ENCODE results near the gene GM2A.
"Not testable (repeated sequence)": the region's sequence is repeated elsewhere in the genome, so short reads cannot be mapped to it uniquely, and the experiment has no call there.

GM2A gene

DNA sequence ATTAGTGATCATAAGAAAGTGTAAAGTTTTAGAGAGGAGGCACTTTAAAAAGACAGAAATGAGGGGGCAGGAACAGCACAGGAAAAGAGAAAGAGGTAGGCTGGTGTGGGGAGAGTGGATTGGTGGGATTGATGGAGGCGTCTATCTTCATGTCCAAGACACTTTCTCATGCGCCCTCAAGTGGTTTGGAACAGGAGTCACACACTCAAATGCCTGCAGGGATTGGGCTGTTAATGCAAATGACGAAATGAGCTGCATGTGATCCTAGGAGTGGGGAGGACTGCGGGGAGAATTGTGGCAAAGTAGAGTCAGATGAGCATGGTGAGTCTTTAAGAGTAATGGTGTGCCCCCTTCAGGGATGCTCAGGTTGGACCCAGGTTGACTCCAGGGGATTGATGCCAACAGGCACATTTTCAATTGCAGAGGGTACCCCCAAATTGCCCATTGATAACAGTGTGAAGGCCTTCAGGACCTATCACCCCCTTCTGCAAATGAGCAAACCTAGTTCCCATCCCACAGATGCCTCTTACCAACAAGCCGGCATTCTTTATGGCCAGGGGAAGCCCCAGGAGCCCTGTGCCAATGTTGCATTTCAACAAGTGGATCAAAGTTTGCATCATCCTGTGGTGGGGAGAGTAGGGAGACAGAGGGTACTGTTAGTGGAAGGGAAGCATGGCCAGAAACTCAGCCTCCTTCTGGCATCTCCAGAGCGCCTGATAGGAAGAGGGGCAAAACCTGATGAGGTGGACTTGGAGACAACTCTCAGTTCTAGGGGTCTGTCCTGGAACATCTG is 45.3 kb downstream of the GM2A start:
- H3K9ac ChIP-seq (ENCODE audit: low read length), result no peak overlapping the region
- no peak overlapping the region for H3K4me3 ChIP-seq (ENCODE audit: low read length)
- H3K36me3 ChIP-seq (ENCODE audit: control insufficient read depth, insufficient read depth, low read length), result no peaks in the 10 kb centered on the region
- peaks cover 4% of the 10 kb centered on the region for H3K4me1 ChIP-seq (ENCODE audit: control insufficient read depth, insufficient read depth, low read length)
- H3K9me3 ChIP-seq (ENCODE audit: control insufficient read depth, low read length), result no peaks in the 10 kb centered on the region
- H3K27me3 ChIP-seq (ENCODE audit: control insufficient read depth, insufficient read depth, low read length), result peaks cover 3% of the 10 kb centered on the region

DNA sequence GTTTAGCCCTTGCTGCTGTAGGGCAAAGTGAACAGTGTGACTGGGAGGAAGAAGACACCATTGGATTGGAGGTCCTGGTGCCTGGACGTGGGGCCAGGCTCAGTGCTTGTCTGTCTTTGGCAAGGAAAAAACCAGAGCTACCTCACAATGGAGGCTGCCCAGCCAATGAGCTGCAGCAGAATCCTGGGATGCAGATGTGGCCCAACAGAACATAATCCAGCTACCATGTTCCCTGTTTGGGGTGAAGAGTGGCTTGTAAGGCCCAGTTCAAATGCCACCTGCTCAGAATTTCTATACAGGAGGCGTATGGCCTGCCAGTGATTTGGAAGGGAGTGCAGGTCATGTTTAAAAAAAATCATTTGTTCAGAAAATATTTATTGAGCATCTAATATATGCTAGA is 50.7 kb downstream of the GM2A start, which contains the start of gene SLC36A3:
SLC36A3 (minus strand) TSS at position 101 of the 400 bp plus-strand sequence. CDS start 412 bp downstream, outside the sequence.
- Histone ChIP-seq H3K36me3 (ENCODE audit: control insufficient read depth, insufficient read depth, low read length) (no peaks in the 10 kb centered on the region), H3K4me3 (ENCODE audit: low read length) (no peak within 1 kb of the TSS), H3K9me3 (ENCODE audit: control insufficient read depth, low read length) (no peaks in the 10 kb centered on the region), H3K9ac (ENCODE audit: low read length) (no peak within 1 kb of the TSS), H3K4me1 (ENCODE audit: control insufficient read depth, insufficient read depth, low read length) (no peaks in the 10 kb centered on the region), H3K27me3 (ENCODE audit: control insufficient read depth, insufficient read depth, low read length) (no peaks in the 10 kb centered on the region)

- not testable (repeated sequence) for H3K9me3 ChIP-seq (ENCODE audit: control insufficient read depth, low read length); H3K4me1 ChIP-seq (ENCODE audit: control insufficient read depth, insufficient read depth, low read length); H3K27me3 ChIP-seq (ENCODE audit: control insufficient read depth, insufficient read depth, low read length); H3K4me3 ChIP-seq (ENCODE audit: low read length); H3K36me3 ChIP-seq (ENCODE audit: control insufficient read depth, insufficient read depth, low read length); H3K9ac ChIP-seq (ENCODE audit: low read length)
Measured at GRCh38 chr5:151309266-151309665, 56.3 kb downstream of the GM2A start.

DNA sequence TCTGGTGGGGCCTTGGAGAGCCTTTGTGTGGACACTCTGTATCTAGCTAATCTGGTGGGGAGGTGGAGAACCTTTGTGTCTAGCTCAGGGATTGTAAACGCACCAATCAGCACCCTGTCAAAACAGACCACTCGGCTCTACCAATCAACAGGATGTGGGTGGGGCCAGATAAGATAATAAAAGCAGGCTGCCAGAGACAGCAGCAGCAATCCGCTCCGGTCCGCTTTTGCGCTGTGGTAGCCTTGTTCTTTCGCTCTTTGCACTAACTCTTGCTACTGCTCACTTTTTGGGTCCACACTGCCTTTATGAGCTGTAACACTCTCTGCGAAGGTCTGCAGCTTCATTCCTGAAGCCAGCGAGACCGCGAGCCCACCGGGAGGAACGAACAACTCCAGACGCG is 56.8 kb downstream of the GM2A start:
- H3K4me1 ChIP-seq (ENCODE audit: control insufficient read depth, insufficient read depth, low read length); H3K36me3 ChIP-seq (ENCODE audit: control insufficient read depth, insufficient read depth, low read length); H3K27me3 ChIP-seq (ENCODE audit: control insufficient read depth, insufficient read depth, low read length); H3K9me3 ChIP-seq (ENCODE audit: control insufficient read depth, low read length); H3K4me3 ChIP-seq (ENCODE audit: low read length); H3K9ac ChIP-seq (ENCODE audit: low read length): not testable (repeated sequence)

DNA sequence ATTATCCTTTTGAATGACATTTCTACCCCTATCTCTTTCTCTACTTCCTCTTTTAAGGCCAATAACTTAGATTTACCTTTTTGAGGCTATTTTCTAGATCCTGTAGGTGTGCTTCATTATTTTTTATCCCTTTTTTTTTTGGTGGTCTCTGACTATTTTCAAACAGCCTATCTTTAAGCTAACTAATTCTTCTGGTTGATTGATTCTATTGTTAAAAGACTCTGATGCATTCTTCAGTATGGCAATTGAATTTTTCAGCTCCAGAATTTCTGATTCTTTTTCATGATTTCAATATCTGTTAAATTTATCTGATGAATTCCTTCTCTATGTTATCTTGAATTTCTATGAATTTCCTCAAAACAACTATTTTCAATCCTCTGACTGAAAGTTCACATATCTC is 57.9 kb downstream of the GM2A start:
- Histone ChIP-seq H3K4me3 (ENCODE audit: low read length) (no peak overlapping the region), H3K36me3 (ENCODE audit: control insufficient read depth, insufficient read depth, low read length) (no peaks in the 10 kb centered on the region)

DNA sequence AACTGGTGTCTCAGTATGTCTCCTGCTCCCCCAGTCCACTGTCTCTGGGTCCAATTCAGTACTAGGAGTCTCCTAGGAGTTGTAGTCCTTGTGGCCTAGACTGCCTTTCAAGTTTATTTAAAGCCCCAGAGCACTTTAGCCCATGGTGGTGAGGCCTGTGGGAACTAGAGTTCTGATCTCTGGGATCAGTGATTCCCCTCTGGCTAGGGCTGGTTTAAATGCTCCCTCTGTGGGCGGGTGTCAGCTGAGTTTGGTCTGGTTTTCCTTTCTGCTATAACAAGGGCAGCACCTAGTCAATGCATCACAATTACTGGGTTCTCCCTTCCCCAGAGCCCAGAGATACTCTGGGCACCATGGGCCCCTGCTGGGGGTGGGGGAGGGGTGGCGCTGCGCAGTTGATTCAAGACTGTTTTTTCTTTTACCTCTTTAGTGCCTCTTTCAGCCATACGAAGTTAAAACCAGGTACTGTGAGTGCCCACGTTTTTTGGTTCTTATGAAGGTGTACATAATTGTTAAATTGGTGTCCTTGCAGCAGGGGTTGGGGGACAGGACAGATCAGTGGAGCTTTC is 59.9 kb downstream of the GM2A start:
- Histone ChIP-seq H3K4me1 (ENCODE audit: control insufficient read depth, insufficient read depth, low read length) (no peaks in the 10 kb centered on the region), H3K9me3 (ENCODE audit: control insufficient read depth, low read length) (no peaks in the 10 kb centered on the region), H3K36me3 (ENCODE audit: control insufficient read depth, insufficient read depth, low read length) (no peaks in the 10 kb centered on the region), H3K27me3 (ENCODE audit: control insufficient read depth, insufficient read depth, low read length) (no peaks in the 10 kb centered on the region), H3K9ac (ENCODE audit: low read length) (no peak overlapping the region), H3K4me3 (ENCODE audit: low read length) (no peak overlapping the region)

More for the DNA sequence above, 57.9 kb downstream of the GM2A start:
- no peaks in the 10 kb centered on the region for H3K9me3 ChIP-seq (ENCODE audit: control insufficient read depth, low read length)
- H3K27me3 ChIP-seq (ENCODE audit: control insufficient read depth, insufficient read depth, low read length), result no peaks in the 10 kb centered on the region
- no peaks in the 10 kb centered on the region for H3K4me1 ChIP-seq (ENCODE audit: control insufficient read depth, insufficient read depth, low read length)
- no peak overlapping the region for H3K9ac ChIP-seq (ENCODE audit: low read length)

DNA sequence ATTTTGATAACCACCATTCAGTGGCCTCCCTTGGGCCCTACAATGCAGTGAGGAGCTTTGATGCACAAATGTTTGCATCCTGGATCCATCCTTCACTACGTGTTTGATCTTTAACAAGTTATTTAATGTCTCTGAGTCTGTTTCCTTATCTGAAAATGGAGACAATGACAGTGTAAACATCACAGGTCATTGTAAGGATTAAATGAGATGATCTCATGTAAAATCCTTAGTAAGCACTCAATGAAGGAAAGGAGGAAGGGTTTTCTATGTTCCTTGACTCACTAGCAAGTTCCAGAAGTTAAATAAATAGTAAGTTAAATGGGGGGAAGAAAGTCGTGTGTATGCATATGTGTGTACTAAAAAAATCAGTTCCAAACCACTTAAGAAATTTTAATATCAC is 60.4 kb downstream of the GM2A start:
- Histone ChIP-seq H3K36me3 (ENCODE audit: control insufficient read depth, insufficient read depth, low read length) (no peaks in the 10 kb centered on the region), H3K4me3 (ENCODE audit: low read length) (no peak overlapping the region), H3K9ac (ENCODE audit: low read length) (no peak overlapping the region), H3K9me3 (ENCODE audit: control insufficient read depth, low read length) (no peaks in the 10 kb centered on the region), H3K4me1 (ENCODE audit: control insufficient read depth, insufficient read depth, low read length) (no peaks in the 10 kb centered on the region), H3K27me3 (ENCODE audit: control insufficient read depth, insufficient read depth, low read length) (no peaks in the 10 kb centered on the region)

DNA sequence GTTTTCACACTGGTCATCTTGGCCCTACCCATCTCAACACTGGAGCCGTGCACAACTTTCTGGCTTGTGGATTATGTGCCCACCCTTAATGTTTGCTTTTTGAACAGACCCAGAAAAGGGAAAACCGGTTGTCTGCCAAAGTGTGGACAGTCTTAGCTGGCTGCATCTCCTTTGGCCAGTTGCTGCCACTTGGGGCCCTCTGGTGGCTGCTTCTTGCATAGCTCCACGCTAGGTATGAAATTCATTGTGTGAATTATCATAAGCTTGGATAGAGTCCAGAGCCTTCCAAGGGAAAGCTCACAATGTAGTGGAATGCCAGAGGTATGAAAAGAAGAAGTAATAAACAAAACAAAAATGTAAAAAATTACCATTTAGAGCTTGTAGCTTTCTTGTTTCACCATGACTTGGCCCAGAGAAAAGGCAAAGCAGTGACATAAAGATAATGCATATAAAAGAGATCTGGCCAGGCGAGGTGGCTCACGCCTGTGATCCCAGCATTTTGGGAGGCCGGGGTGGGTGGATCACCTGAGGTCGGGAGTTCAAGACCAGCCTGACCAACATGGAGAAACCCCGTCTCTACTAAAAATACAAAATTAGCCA is 63.1 kb downstream of the GM2A start:
- H3K9me3 ChIP-seq (ENCODE audit: control insufficient read depth, low read length), result no peaks in the 10 kb centered on the region
- H3K4me1 ChIP-seq (ENCODE audit: control insufficient read depth, insufficient read depth, low read length), result no peaks in the 10 kb centered on the region
- H3K4me3 ChIP-seq (ENCODE audit: low read length), result no peak overlapping the region
- H3K27me3 ChIP-seq (ENCODE audit: control insufficient read depth, insufficient read depth, low read length), result no peaks in the 10 kb centered on the region
- H3K9ac ChIP-seq (ENCODE audit: low read length), result no peak overlapping the region
- no peaks in the 10 kb centered on the region for H3K36me3 ChIP-seq (ENCODE audit: control insufficient read depth, insufficient read depth, low read length)

GRCh38 chr5:151317871-151318270 is 64.9 kb downstream of the GM2A start:
- Histone ChIP-seq H3K27me3 (ENCODE audit: control insufficient read depth, insufficient read depth, low read length) (no peaks in the 10 kb centered on the region), H3K9ac (ENCODE audit: low read length) (no peak overlapping the region), H3K36me3 (ENCODE audit: control insufficient read depth, insufficient read depth, low read length) (no peaks in the 10 kb centered on the region), H3K4me3 (ENCODE audit: low read length) (no peak overlapping the region), H3K4me1 (ENCODE audit: control insufficient read depth, insufficient read depth, low read length) (no peaks in the 10 kb centered on the region), H3K9me3 (ENCODE audit: control insufficient read depth, low read length) (no peaks in the 10 kb centered on the region)

GRCh38 chr5:151318850-151319732 is 66.1 kb downstream of the GM2A start:
- no peak overlapping the region for H3K9ac ChIP-seq (ENCODE audit: low read length)

More at GRCh38 chr5:151318850-151319732, 66.1 kb downstream of the GM2A start:
- H3K36me3 ChIP-seq (ENCODE audit: control insufficient read depth, insufficient read depth, low read length), result no peaks in the 10 kb centered on the region
- no peaks in the 10 kb centered on the region for H3K9me3 ChIP-seq (ENCODE audit: control insufficient read depth, low read length)
- no peak overlapping the region for H3K4me3 ChIP-seq (ENCODE audit: low read length)
- H3K27me3 ChIP-seq (ENCODE audit: control insufficient read depth, insufficient read depth, low read length), result no peaks in the 10 kb centered on the region
- no peaks in the 10 kb centered on the region for H3K4me1 ChIP-seq (ENCODE audit: control insufficient read depth, insufficient read depth, low read length)

All from mucosa of stomach (tissue), 1 donor.